Upper lobe of right lung (tissue), 1 donor: Measurements from ENCODE around the gene ITPR2. TPM values are rescaled to one million over a fixed set of nuclear protein-coding genes. Genes with fewer than 3 reads are reported as not detected.

ENCODE experiments used
- ATAC-seq: fragments of 200-7000 bp; cut with Tn5 transposase; one replicate; pipeline ENCODE4 v1.9.1; 2020; ENCODE audit warnings: mild to moderate bottlenecking, moderate library complexity
- DNase-seq: peaks from one replicate; pipeline ENCODE4 v3.0.0-alpha.2; 2020
- H3K27ac ChIP-seq: fragments of 200-600 bp; one replicate; pipeline ENCODE4 v1.8.0; 2022
- H3K27me3 ChIP-seq: fragments of 200-600 bp; one replicate; pipeline ENCODE4 v1.8.0; 2022; ENCODE audit warnings: mild to moderate bottlenecking
- H3K36me3 ChIP-seq: fragments of 200-600 bp; one replicate; pipeline ENCODE4 v1.8.0; 2022
- H3K4me1 ChIP-seq: fragments of 200-600 bp; one replicate; pipeline ENCODE4 v1.8.0; 2022
- H3K4me3 ChIP-seq: fragments of 200-600 bp; one replicate; pipeline ENCODE4 v1.8.0; 2022; ENCODE audit warnings: mild to moderate bottlenecking
- H3K9me3 ChIP-seq: fragments of 200-600 bp; one replicate; pipeline ENCODE4 v1.8.0; 2022
- CTCF ChIP-seq: fragments of 200-600 bp; IDR thresholded peaks from one replicate; pipeline ENCODE4 v1.8.0; 2022; ENCODE audit warnings: antibody characterized with exemption
- intact Hi-C: fragments of 100-400 bp; cut with DNase I; formaldehyde crosslinking; loops from one replicate; pipeline ENCODE4 v1.11.0; 2022
- total RNA-seq: library from RNA; stranded (reverse); fragmentation: NEBNext Ultra II Directional; extraction: Animal tissue kit (Norgen Biotek cat#: 25700); gene quantifications from one replicate; pipeline ENCODE4 v1.2.1, GENCODE V29; 2021
- donor health status: DM: no; HTN: yes; CAD: no; lungs with severe emphysema.

The ITPR2 gene
- total RNA-seq, 1 donor from 2014 or later = 50.8 TPM

- no peak overlapping the region for H3K27ac ChIP-seq
- H3K4me1 ChIP-seq = no peaks in the 10 kb centered on the region
- intact Hi-C loops = no loop called here
- no peaks in the 10 kb centered on the region for H3K27me3 ChIP-seq
- DNase-seq = no peak
- no peak overlapping the region for H3K4me3 ChIP-seq
- ATAC-seq = no peak
- no peaks in the 10 kb centered on the region for H3K9me3 ChIP-seq
- TF ChIP-seq CTCF = no peak
- peaks cover 13% of the 10 kb centered on the region for H3K36me3 ChIP-seq
Observed at GRCh38 chr12:26339976-26340375, 493.0 kb downstream of the ITPR2 start.

GRCh38 chr12:26338586-26339572, 494.1 kb downstream of the ITPR2 start:
- no peaks in the 10 kb centered on the region for H3K4me1 ChIP-seq
- intact Hi-C loops = no loop called here

GRCh38 chr12:26335651-26336050, 497.3 kb downstream of the ITPR2 start:
- H3K4me1 ChIP-seq = no peaks in the 10 kb centered on the region
- intact Hi-C loops = no loop called here
- H3K36me3 ChIP-seq = peaks cover 13% of the 10 kb centered on the region
- no peaks in the 10 kb centered on the region for H3K9me3 ChIP-seq
- H3K27ac ChIP-seq = no peak overlapping the region
- no peaks in the 10 kb centered on the region for H3K27me3 ChIP-seq
- no peak for DNase-seq
- no peak for ATAC-seq
- no peak overlapping the region for H3K4me3 ChIP-seq
- no peak for TF ChIP-seq CTCF

More at GRCh38 chr12:26338586-26339572, 494.1 kb downstream of the ITPR2 start:
- Histone ChIP-seq H3K4me3 (no peak overlapping the region), H3K27me3 (no peaks in the 10 kb centered on the region), H3K36me3 (peaks cover 13% of the 10 kb centered on the region), H3K27ac (no peak overlapping the region), H3K9me3 (no peaks in the 10 kb centered on the region)
- TF ChIP-seq CTCF = no peak
- ATAC-seq = no peak
- DNase-seq = no peak

GRCh38 chr12:26334621-26335124, 498.3 kb downstream of the ITPR2 start:
- Histone ChIP-seq H3K36me3 (peaks cover 8% of the 10 kb centered on the region), H3K4me1 (no peaks in the 10 kb centered on the region), H3K27ac (no peak overlapping the region), H3K4me3 (no peak overlapping the region), H3K9me3 (no peaks in the 10 kb centered on the region), H3K27me3 (no peaks in the 10 kb centered on the region)
- no peak for DNase-seq
- intact Hi-C loops = no loop called here
- no peak for TF ChIP-seq CTCF
- peak; percentile 88 for ATAC-seq

GRCh38 chr12:26331960-26332359, 501.0 kb downstream of the ITPR2 start:
- ATAC-seq (peak; percentile 76), DNase-seq (no peak)
- peak overlapping the region; percentile 43 for H3K27ac ChIP-seq
- no peak for TF ChIP-seq CTCF
- no peaks in the 10 kb centered on the region for H3K36me3 ChIP-seq
- intact Hi-C loops = no loop called here
- no peaks in the 10 kb centered on the region for H3K27me3 ChIP-seq
- H3K4me3 ChIP-seq = no peak overlapping the region
- no peaks in the 10 kb centered on the region for H3K9me3 ChIP-seq
- no peaks in the 10 kb centered on the region for H3K4me1 ChIP-seq
